ENCODE data around the gene ATXN7L3. TPM values are rescaled to one million over a fixed set of nuclear protein-coding genes. Genes with fewer than 3 reads are reported as not detected.

Gene ATXN7L3
- total RNA-seq, 1 donor from 2014 or later, result 61.6 TPM

DNA sequence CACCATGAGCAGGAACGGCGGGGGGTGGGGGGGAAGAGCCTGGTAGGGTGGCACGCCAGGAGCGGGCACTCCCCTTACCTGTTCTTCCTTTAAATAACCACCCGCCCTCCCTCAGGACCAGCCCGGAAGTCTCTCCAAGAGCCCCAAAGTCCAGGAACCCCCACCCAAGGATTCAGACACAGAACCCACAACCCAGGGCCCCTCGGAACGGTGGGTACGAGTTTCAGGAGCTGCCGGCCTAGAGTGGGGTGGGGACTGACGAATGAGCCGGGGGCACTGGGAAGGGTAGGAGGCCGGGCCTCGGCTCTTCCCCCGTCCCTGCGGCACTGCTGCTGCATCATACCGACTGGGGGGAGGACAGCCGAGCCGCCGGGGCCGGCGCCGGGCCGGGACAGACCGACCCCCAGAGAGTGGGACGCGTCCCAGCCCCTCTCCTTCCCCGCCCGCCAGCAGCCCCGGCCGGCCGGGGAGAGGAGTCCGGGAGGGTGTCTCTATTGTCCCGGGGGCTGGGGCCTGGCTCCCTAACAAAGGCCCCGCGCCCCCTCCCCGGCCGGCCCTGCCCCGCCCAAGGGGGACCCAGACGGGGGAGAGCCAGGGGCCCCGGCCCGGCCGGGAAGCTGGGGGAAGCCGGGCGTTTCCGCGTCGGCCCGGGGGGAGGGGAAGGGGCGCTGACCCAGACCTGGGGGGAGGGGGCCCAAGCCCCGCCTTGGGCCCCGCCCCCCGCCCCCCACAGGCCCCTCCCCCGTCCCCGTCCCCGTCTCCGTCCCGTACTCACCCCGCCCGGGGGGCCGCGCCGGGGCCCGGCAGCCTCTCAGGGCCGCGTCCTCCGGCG is 747 bp downstream of the ATXN7L3 start:
- peak; percentile 41 for ATAC-seq

DNA sequence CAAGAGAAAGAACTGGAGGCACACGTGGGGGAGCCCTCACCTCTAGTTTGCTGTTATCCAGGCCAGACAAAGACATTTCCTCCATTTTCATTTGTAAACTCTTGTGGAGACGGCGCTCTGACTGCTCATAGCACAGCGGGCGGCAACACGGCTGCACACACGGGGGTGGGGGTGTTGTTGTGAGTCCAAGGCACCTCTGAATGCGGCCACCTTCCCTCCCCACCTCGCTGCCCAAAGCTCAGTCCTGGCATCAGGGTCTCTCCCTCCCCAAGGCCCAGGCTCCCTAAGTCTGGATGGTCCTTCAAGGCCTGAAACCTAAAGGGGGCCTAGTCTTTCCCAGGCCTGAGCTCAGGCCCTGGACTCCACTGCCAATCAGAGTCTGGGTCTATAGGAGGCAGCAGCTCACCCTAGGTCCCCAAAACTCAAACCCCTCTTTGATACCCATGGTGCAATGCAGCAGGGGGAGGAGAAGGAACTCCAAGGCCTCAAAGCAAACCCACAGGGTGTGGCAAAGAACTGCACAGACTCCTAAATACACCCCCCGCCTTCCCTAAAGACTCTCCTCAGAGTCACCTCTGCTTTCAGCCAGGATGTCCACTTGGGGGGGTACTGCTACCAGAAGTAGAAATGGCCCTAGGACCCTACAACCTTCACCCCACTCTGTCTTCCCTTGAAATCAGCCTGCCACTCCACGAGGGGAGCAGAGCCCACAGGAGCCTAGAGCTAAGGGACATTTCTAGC is 1.5 kb downstream of the ATXN7L3 start:
- ATAC-seq, result peak; percentile 22

DNA sequence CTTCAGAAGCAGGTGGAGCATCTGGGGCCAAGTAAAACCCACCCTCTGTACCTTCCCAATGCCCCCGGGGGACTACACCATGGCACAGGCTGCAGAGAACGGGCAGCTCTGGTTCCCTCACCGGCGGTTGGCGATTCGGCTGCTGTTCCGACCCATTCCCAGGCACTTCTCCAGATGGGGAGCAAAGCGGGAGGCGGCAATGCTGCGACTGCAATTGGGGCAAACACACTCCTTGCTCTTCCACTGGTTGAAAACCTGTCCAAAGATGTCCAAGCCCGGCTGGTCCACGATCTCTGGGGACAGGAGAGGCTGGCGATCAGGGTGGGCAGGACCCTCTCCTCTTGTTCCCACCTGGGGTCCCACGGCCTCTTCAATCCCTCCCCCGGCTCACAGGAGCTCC is 2.6 kb downstream of the ATXN7L3 start:
- ATAC-seq, result no peak

DNA sequence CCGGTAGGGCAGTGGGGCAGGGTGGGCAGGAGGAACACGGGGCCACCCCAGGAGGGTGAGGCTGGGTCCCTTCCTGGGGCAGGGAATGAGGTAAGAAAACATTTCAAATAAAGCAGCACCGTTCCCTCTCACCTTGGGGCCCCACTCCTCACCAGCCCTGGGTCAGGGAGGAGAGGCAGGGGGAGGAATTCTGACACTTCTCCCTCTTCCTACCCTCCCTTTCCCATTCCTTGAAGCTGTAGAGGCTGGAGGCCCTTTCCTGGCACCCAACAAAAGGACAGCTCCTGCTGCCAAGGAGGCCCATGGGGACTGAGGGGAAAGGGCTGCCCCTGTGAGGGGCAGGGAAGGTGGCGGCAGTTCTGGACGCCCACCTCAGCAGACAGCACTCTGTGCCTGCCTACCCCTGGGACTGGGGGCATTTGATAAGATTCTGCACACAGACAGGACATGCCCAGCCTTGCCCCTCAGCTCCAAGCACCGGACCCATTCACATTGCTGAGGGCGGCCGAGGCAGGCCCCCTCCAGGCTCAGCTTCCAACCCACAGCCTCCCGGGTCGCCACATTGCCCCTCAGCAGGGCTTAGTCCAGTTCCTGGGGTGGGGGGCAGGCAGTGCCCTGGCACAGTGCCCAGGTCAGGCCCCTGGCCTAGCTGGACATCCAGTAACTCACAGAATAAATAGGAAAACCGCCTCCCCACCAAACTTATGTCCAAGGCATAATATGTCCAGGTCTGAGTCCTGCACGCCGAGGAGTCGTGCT is 6.2 kb downstream of the ATXN7L3 start:
- no peak for ATAC-seq

DNA sequence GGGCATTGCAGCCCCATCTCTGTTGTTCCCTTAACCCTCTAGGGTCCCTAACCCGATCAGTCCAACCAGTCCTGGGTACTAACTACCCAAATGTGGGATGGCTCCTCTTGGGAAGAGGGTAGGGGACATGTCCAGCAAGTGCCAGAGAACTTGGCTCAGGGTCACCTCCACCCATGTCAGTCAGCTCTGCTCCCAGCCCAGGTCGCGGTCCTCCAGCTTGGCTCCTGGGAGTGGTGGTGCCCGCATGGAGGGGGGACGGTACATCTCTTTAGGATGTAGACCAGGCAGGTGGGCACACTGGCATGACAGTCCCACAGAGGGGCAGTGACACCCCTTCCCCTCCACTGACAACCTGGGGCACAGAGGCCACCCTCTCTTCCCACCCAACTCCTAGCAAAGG is 6.9 kb downstream of the ATXN7L3 start:
- peak; percentile 1 for ATAC-seq

DNA sequence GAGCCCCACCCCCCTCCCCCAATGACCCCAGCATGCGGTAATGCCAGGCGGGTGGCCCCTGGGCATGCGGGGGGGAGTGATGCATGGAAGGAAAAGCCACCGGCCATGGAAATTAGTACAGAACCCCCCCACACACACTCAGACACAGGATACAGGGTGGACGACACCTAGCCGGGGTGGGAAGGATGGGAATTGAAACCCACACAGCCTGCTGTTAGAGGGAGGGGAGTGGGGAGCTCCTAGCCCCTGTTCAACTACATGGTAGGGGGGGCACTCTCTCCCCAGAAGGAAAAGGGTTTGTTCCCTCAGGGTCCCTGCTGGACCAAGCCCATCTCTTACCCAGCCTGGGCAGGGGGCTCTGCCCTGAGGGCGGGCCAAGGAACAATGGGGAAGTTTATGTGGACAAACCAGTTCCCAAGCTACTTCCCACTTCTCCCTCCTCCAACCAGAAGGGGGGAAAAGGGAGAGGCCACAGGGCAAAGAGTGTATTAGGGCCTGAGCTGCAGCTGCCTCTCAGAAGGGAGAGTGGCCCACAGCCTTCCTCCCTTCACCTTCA is 7.7 kb downstream of the ATXN7L3 start:
- peak; percentile 39 for ATAC-seq

DNA sequence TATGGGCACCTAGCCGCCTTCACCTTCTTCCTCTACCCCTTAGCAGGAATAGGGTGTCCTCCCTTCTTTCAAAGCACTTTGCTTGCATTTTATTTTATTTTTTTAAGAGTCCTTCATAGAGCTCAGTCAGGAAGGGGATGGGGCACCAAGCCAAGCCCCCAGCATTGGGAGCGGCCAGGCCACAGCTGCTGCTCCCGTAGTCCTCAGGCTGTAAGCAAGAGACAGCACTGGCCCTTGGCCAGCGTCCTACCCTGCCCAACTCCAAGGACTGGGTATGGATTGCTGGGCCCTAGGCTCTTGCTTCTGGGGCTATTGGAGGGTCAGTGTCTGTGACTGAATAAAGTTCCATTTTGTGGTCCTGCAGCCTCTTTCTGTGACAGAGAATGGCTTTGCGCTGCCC is 8.3 kb downstream of the ATXN7L3 start:
- no peak for ATAC-seq

DNA sequence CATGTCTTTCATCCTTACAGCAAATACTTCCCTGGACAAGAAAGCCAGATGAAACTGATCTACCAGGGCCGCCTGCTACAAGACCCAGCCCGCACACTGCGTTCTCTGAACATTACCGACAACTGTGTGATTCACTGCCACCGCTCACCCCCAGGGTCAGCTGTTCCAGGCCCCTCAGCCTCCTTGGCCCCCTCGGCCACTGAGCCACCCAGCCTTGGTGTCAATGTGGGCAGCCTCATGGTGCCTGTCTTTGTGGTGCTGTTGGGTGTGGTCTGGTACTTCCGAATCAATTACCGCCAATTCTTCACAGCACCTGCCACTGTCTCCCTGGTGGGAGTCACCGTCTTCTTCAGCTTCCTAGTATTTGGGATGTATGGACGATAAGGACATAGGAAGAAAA is 9.2 kb downstream of the ATXN7L3 start:
- ATAC-seq, result no peak

DNA sequence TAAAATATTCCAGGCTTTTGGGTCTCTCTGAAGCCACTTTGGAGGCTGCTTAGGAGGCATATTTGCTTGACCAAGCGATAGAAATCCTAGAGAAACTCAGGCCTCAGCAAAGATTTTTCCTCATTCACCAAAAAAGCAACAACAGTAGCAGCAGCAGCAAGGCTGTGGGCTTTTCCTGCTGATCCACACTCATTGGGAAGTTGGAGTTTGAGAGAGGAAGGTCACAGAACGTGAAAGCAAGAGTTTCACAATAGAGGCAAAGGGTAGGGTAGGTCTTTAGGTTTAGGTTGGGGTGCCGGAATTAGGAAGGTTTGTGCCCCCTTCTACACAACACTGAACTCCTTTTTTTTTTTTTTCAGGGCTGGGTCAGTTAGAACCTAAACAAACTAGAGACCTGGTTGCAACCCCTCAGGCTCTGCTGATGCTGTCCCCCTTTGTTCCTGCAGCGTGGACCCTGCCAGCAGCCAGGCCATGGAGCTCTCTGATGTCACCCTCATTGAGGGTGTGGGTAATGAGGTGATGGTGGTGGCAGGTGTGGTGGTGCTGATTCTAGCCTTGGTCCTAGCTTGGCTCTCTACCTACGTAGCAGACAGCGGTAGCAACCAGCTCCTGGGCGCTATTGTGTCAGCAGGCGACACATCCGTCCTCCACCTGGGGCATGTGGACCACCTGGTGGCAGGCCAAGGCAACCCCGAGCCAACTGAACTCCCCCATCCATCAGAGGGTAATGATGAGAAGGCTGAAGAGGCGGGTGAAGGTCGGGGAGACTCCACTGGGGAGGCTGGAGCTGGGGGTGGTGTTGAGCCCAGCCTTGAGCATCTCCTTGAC is 10.9 kb downstream of the ATXN7L3 start:
- no peak for ATAC-seq

DNA sequence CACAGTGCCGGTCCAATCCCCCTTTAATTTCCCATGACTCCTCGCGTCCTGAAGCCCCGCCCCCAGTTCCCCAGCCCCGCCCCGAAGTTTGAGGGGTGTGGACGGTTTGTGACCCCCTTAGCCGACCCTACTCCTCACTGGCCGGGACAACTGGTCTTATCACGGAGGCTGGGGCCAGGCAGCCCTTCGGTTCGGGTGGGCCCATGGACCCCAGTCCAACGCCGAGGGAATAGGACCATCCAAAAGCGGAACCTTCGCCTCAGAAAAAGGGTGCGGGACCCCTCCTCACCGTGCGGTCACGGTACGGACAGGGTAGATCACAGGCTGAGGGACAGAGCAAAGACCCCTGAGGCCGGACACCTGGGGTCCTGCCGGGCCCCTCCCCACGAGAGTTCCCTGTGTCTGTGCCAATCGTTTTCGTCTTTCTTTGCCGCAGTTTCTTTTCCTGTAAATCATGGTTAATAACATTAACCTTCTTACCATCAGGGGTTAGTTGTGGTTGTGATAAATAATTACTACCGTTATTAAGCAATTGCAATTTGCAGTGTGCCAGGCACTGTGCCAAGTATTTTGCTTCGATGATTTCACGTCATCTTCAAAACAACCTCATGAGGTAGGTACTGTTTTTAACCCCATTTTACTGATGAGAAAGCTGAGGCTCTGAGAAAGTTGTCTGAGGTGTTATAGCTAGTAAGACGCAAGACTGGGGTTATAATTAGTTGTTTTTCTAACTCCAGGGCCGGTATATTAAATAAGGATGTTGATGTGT is 12.4 kb downstream of the ATXN7L3 start:
- peak; percentile 55 for ATAC-seq

DNA sequence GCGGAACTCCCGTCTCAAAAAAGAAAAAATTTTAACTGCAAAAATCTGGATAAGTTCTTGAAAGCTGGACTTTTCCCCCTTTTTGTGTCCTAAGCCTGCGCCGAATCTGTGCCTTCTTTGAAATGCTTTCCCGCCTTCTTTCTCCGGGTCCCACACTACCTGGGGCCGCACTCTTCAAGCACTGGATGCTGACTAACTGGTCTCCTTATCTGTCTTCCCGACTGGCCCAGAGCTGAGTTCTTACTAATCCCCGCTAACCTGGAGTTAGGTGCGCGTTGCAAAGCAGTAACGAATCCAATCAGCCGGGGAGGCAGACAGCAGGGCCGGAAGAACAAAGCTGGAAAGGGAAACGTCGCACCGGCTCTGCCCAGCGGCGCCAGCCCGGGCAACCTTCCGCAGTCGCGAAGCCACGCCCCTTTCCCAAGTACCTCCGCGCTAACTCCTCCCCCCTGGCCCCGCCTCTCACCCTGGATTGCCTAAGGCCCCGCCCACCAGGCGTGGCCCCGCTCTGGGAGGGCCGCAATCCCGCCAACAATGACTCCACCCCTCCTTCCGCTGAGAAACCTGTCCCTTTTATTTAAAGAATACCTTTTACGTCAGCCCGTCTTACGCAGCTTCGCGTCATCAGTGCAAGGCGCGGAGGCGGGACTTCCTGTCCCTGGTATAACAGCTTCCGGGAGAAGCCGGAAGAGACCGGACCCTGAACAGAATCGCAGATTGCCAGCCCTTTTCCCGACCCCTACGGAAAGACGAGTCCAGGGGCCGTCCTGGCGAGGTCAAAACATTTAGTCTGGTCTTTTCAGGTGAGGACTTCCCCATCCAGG is 13.2 kb downstream of the ATXN7L3 start, which contains the start of gene TMUB2:
TSS of gene TMUB2 (plus strand) at position 666 of the 824 bp plus-strand sequence. CDS start 737 bp downstream, outside the sequence.
- ATAC-seq, result peak; percentile 97

DNA sequence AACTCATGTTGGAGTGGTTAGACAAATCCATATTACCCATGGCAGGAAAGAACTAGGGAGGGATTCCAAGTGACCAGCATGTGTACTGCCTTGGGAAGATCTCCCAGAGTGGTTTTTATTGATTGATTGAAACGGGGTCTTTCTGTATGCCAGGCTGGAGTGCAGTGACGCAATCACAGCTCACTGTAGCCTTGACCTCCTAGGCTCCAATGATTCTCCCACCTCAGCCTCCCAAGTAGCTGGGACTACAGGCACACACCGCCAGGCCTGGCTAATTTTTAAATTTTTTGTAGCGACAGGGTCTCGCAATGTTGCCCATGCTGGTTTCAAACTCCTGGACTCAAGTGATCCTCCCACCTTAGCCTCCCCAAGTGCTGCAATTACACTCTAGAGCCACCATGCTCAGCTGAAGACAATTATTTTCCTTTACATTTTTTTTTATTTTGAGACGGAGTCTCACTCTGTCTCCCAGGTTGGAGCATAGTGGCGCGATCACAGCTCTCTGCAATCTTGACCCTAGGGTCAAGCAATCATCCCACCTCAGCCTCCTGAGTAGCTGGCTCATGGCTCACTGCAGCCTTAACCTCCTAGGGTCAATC is 15.4 kb downstream of the ATXN7L3 start:
- no peak for ATAC-seq

DNA sequence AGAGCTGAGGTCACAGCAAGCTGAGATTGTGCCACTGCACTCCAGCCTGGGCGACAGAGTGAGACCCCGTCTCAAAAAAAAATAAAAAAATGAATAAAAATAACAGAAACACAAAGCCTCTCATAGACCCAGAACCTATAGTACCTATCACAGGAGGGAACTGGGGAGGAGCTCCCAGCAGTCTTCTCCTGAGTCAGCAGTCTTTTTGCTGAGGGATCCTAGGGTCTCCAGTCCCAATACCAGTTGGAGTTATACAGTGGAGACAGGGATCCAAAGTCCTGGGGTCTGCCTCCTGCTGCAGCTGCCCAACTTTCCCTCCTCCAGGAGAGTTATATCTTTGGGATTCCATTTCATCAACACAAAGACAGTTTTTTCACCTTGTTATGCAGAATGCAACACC is 16.7 kb downstream of the ATXN7L3 start:
- no peak for ATAC-seq

DNA sequence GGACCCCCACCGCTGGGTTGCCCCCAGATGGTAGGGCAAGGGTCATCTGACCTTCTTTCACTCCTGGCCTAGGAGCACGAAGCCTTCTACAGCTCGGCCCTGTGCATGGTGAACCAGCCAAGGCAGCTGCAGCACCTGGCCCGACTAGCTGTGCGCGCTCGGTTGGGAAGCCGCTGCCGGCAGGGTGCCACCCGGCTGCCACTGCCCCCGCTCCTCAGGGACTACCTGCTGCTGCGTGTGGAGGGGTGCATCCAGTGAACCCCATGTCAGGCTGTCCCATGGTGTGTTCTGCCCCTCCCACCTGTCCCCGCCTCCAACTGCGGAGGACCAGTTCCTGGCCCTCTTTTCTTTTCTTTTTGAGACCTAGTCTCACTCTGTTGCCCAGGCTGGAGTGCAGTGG is 21.6 kb downstream of the ATXN7L3 start:
- ATAC-seq, result peak; percentile 21

DNA sequence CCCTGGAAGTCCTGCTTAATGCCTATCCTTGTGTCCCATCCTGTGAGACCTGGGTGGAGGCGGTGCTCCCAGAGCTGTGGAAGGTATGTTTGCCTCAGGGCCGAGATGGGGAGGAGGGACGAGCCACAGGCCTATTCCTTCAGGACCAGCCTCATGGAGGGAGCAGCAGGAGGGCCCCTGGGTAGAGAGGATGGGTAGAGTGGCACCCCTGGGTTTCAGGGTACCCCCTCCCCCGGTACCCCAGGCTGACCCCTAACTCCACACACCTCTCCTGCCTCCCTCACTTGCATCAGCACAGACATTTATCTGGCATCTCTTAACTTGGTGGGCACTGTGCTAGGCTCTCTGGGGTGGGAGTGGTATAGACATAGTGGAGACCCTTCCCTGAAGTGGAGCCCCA is 22.0 kb downstream of the ATXN7L3 start:
- ATAC-seq, result peak; percentile 31

DNA sequence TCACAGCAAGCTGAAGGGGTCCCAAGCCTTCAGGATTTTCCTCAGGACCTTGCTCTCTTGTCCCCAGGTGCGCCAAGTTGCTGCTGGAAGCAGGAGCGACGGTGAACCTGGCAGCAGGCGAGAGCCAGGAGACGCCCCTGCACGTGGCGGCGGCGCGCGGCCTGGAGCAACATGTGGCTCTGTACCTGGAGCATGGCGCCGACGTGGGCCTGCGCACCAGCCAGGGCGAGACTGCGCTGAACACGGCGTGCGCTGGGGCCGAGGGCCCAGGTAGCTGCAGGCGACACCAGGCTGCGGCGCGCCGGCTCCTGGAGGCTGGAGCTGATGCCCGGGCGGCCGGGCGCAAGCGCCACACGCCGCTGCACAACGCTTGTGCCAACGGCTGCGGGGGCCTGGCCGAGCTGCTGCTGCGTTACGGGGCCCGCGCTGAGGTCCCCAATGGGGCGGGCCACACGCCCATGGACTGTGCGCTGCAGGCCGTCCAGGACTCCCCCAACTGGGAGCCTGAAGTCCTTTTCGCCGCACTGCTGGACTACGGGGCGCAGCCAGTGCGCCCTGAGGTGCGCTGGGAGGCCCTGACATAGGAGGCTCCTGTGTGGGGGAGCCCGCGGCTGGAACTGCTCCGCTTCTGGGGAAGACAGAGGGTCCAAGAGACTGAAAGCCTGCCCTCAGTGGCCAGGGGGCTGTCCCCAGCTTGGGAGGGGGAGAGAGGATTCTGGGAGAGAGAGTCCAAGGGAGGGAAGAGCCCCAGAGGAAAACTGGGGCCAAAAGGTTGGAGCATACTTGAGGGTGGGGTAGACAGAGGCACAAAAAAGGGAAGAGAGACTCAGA is 22.8 kb downstream of the ATXN7L3 start:
- peak; percentile 44 for ATAC-seq

DNA sequence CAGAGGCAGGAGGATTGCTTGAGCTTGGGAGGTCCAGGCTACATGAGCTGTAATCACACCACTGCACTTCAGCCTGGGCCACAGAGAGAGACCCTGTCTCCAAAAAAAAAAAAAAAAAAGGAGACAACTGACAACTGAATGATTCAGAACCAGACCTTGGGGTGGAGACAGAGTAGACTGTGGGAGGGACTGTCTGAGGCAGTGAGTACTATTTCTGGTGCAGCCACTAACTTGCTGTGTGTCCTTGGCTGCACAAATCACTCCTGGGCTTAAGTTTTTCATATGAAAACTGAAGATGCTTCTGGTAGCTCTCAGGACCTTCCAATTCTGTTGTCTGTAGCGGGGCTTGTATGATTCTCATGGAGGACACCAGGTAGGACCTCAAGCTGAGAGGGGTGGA is 23.4 kb downstream of the ATXN7L3 start:
- ATAC-seq, result peak; percentile 4

DNA sequence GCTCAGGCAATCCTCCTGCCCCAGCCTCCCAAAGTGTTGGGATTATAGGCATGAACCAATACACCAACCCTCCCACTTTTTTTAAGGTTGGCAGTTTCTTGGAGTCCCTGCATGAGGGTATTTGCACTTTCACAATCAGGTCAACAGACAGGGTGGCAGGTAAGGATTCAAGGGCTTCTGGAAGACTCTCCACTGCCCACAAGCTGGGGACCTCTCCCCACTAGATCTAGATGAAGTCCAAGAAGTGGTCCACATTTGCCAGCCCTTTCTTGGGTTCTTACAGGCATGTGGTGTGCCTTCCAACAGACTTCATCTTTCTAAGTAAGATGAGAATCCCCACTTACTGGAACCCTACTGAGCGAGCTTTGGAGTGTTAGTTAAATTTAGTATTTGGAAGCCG is 25.3 kb downstream of the ATXN7L3 start:
- ATAC-seq, result no peak
